HG03354 (cell line): ENCODE measurements around the gene NID1.
"Not testable (repeated sequence)": the region's sequence is repeated elsewhere in the genome, so short reads cannot be mapped to it uniquely, and the experiment has no call there.

Experiments
- ATAC-seq: cut with Tn5 transposase; IDR thresholded peaks from one replicate; pipeline ENCODE4 v1.9.1; 2021; ENCODE audit warnings: mild to moderate bottlenecking; ENCODE audit not compliant: unreplicated experiment, poor library complexity, severe bottlenecking

NID1 gene

DNA sequence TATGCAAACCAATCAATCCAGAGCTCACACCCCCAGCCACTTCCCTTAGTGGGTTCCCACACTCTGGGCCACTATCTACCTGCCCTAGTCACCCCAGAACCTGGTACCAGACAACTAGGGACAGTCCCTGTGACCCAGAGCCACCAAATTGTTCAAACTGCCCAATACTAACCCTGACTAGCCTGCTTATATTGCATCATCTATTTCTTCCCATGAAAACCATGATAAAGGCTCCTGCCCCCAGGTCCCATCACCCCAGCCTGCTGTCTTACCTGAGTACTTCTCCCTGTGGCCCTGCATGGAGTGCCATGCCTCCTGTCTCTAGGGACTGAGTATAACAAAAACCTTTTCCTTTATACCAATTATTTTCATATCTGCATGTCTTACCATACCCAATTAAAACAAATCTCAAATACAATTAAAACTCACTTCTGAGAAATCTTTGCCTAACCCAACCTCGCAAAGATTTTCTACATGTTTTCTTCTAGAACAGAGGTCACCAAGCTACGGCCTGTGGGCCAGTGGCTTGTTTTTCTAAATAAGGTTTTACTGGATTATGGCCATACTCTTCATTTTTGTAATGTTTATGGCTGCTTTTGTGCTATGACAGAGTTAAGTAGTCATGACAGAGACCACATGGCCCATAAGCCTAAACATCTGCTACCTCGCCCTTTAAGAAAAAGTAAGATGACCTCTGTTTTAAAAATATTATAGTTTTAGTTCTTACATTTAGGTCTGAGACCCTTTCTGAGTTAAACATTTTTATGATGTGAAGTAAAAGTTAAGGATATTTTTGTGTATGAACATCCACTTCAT, 31.0 kb upstream of the NID1 start:
- ATAC-seq, result no peak

DNA sequence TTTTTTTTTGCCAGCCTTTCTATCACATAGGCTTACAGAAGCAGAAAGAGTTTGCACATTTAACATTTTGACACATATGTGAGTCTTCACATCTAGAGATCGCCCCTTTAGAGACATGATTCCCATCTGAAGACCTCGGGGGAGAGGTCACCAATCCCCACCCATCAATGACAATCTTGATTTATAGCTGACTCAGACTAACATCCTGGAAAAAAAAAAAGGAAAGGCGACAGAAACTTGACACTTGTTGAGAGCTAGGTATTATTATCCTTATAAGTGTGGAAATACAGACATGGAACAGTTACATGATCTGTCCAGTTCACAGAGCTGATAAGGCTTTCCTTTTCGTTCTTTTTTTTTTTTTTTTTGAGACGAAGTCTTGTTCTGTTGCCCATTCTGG, 28.0 kb upstream of the NID1 start:
- no peak for ATAC-seq

GRCh38 chr1:236091933-236092318, 27.0 kb upstream of the NID1 start:
- ATAC-seq, result no peak

DNA sequence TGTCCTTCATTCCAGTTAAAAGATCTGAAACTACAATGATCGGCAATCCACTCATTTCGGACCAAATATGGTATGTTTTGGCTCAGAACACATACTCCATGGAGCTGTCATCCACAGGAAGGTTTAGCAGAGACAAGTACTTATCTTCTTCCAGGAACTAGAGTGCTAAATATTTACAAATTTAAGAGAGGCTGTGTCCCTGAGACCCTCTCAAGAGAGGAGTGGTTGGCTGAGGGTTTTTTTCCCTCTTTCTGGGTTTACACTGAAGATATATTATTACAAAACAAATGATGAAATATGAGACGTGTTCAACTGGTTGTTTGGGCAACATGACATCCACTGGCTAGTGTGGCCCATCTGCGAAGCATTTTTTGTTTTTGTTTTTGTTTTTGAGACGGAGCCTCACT, 25.9 kb upstream of the NID1 start:
- no peak for ATAC-seq

DNA sequence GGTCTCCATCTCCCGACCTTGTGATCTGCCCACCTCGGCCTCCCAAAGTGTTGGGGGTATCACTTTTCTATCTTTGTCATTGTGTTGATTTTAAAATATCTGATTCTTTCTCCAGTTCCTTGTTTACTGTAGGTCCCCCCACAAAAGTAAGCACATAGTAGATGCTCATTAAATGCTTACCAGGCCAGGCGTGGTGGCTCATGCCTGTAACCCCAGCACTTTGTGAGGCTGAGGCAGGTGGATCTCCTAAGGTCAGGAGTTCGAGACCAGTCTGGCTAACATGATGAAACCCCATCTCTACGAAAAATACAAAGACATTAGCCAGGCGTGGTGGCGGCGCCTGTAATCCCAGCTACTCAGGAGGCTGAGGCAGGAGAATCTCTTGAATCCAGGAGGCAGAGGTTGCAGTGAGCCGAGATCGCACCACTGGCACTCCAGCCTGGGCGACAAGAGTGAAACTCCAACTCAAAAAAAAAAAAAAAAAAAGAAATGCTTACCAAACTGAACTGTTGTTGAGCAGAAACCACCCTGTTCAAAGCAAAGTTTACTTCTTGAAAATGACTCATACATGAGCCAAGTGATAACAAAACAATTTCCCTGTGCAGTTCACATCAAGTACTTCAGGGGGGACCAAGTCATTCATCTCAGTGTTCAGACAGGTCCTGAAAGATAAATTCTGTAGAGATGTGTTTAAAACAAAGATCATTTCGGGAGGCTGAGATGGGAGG, 24.3 kb upstream of the NID1 start:
- no peak for ATAC-seq

- no peak for ATAC-seq
These were observed 21.6 kb upstream of the NID1 start for GRCh38 chr1:236086537-236086936.

GRCh38 chr1:236085545-236086159, 20.8 kb upstream of the NID1 start:
- ATAC-seq, result no peak

DNA sequence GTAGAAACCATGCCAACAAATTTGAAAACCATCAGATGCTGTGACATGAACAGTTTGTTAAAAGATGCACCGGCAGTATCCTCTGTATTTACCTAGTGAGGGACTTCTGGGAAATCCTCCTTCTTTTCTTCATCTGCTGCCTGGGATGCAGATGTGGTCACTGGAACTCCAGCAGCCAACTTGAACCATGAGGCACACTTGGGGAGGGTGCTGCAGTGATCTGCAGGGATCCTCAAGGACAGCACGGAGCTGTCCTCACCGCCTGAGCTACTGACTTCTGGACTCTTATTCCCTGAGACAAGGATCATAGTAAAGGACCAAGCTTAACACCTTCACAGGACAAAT, 19.5 kb upstream of the NID1 start:
- no peak for ATAC-seq

DNA sequence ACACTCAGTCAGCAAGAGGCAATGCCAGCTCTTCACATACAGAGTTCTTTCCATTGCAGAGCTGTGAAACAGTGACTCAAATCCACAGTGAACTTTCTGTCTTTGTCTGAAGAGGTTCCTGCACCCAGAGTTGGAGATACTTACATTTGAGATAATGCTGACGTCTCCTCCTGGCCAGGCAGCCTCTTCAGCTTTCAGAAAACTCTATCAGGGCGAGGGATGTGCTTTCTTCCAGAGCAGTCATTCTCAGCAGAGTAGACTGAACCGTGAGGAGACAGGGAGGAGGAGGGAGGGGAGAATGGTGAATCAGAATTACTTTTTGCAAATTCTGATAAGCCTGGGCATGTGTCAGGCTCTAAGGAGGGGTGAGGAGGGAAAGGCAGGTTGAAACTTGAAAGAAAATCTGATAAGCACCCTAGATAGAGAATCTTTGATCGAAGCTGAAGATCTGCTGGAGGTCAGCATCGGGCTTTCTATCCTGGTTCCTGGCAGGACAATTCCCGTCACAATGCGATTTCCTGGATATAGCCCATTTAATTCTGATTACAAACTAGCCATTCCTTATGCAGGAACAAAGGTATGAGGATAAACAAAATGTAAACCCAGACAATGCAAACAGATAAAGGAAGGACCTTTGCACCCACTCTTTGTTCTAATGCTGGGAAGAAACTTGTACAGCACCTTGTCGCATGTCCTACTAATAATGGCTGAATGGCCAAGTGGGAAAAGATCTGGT, 18.9 kb upstream of the NID1 start:
- no peak for ATAC-seq

DNA sequence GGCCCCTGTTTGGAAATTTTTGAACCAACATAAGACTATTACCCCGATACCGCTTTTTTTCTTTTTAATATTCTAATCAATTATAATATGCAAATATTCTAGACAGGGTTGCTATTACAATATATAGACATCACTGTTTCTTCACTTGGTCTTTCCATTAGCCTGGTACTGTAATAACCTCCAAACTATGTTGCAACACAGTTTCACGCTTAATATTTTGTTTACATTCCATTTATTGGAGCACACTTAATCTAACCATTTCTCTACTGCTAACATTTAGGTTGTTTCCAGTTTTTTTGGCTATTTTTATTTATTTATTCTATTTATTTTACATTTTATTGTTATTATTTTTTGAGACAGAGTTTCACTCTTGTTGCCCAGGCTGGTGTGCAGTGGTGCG, 17.6 kb upstream of the NID1 start:
- no peak for ATAC-seq

DNA sequence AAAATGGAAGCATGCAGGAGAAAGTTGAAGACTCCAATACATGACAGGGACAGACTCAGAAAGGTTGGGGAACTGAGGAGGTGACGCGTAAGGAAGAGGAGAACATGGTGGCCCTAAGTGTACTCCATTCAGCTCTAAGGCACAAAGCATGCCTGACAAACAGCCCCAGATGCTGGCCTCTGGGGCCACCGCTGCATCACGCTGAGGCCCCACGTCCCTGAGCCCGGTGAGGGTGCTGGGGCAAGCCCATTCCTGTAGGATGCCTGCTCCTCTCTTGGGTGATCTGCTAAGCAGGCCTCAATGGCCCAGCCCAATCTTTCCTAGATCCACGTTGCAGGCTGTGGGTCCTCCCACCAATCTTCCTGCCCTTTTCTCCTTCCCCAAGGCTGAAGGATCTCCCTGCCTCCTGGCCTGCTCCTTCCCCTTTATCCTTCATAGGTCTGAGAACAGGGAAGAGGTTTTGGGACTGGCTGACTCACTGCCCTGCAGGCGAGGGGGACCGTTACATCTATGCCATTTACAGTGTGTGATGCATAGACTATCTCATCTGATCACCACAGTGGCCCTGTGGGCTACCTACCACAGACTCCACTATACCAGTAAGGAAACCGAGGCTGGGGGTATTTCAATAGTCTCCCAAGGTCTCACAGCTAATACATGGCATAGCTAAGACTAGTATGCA, 16.8 kb upstream of the NID1 start:
- no peak for ATAC-seq

DNA sequence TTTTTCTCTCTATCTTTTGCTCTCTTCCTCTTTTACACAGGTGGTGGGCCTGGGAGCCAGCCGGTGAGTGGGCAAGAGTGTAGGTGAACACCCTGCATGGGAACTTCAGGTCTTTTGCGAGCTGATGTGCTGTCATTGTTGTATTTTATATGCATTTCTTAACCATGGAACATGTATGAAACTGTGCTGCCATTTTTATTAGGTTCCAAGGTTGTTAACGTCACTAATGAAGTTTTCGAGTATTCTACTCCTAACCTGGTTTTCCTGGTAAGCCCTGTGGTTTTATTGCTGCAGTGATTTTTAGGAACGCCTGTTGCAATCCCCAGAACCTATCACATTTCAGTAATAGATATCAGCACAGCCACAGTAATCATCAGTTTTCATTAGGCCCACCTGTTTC, 14.8 kb upstream of the NID1 start:
- ATAC-seq, result no peak

- no peak for ATAC-seq
These were observed 14.1 kb upstream of the NID1 start for GRCh38 chr1:236078993-236079392.

DNA sequence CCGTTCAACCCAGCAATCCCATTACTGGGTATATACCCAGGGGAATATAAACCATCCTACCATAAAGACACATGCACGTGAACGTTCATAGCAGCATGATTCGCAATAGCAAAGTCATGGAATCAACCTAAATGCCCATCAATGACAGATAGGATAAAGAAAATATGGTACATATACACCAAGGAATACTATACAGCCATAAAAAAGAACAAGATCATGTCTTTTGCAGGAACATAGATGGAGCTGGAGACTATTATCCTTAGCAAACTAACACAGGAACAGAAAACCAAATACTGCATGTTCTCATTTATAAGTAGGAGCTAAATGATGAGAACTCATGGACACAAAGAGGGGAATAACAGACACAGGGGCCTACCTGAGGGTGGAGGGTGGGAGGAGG, 13.2 kb upstream of the NID1 start:
- ATAC-seq, result not testable (repeated sequence)

DNA sequence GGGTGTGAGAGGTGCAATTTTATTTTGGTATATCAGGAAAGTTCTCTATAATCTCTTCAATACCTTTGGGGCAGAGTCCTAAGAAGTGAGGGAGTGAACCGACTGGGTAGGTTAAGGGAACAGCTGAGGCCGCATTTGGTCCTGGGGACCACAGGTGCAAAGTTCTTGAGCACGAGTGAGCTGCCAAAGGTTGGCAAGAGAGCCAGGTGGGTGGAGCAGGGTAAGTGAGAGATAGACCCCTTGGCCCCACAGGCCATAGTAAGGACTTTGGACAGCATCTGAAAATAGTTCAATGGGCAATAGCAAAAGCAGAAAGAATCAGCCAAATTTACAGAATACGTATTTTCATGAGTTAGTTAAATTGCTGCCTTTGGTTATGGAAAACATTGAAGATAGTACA, 11.0 kb upstream of the NID1 start:
- no peak for ATAC-seq

DNA sequence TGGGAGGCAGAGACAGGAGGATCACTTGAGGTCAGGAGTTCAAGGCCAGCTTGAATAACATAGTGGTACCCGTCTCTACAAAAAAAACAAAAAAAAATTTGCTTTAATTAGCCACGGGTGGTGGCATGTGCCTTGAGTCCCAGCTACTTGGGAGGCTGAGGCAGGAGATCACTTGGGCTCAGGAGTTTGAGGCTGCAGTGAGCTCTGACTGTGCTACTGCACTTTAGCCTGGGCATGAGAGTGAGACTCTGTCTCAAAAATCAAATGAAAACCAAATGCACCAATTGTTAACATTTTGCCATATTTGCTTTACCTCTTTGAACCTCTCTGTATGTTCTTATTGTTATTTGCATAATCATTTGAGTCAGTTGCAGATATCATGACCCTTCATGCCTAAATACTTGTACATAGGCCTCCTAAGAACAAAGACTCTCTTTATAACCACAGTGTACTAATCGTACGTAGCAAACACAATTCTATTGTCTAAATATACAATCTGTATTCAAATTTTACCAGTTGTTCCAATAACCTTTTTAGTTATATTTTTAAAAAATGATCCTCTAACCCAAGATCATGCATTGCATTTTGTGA, 8.5 kb upstream of the NID1 start:
- ATAC-seq, result no peak

DNA sequence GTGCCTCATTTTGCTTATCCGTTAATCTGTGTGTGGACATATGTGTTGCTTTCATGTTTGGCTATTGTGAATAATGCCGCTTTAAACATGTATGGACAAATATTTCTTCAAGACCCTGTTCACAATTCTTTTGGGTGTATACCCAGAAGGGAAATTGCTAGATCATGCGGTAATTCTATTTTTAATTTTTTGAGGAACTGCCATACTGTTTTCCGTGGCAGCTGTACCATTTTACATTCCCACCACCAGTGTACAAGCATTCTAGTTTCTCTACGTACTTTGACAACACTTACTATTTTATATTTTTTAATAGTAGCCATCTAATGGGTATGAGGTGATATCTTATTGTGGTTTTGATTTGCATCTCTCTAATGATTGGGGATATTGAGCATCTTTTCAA, 7.1 kb upstream of the NID1 start:
- no peak for ATAC-seq

DNA sequence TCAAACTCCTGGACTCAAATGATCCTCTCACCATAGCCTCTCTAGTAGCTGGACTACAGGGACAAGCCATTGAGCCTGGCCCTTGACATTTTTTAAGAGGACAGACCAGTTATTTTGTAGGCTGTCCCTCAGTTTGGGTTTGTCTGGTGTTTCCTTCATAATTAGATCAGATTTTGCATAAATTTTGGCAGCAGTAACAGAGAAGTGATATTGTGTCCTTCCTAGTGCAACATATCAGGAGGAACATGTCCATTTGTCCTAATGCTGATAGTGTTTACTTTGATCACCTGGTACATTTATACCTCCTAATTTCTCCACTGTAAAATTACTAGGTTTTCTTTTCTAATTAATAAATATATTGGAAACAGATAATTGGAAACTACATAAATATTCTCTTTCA, 5.9 kb upstream of the NID1 start:
- no peak for ATAC-seq

DNA sequence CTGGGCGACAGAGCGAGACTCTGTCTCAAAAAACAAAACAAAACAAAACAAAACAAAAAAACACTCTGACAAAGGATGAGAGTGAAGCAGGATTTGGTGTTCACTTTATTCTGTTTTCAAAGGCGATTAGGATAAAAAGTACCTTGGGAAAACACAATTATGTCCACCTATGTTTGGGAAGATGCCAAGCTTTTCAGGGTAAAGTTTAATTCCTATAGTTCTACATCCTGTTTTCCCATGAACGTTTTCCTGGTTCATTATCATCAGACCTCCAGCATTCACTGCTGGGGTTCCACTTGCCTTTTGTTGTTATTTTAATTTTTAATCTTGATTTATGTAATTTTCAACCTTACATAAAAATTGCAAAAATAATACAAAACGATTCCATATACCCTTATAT, 4.9 kb upstream of the NID1 start:
- no peak for ATAC-seq
